Trophoblast cell (in vitro differentiated cells and primary cell): ENCODE measurements around the gene TEAD1.
A peak's percentile ranks its signal among the peaks of the same experiment; 100 is the strongest.

Source experiments
- DNase-seq, 2 donors: peaks; one replicate each; pipeline ENCODE4 v3.0.0-alpha.2; 2016
- H2AFZ ChIP-seq: 2 replicates; pipeline ENCODE4 v1.6.1; 2013; ENCODE audit warnings: low read length, moderate library complexity, mild to moderate bottlenecking; ENCODE audit not compliant: insufficient read depth, poor library complexity
- H2AK5ac ChIP-seq: 2 replicates; pipeline ENCODE4 v1.6.1; 2013; ENCODE audit warnings: mild to moderate bottlenecking, low read length
- H2BK120ac ChIP-seq: 2 replicates; pipeline ENCODE4 v1.6.1; 2013; ENCODE audit warnings: low read length, mild to moderate bottlenecking, moderate library complexity; ENCODE audit not compliant: insufficient read depth, poor library complexity
- H2BK12ac ChIP-seq: 2 replicates; pipeline ENCODE4 v1.6.1; 2013; ENCODE audit warnings: mild to moderate bottlenecking, low read length, moderate library complexity
- H2BK5ac ChIP-seq: 2 replicates; pipeline ENCODE4 v1.6.1; 2013; ENCODE audit warnings: low read length, low read depth, moderate library complexity, mild to moderate bottlenecking; ENCODE audit not compliant: poor library complexity
- H3K14ac ChIP-seq: 2 replicates; pipeline ENCODE4 v1.6.1; 2013; ENCODE audit warnings: mild to moderate bottlenecking, low read length
- H3K18ac ChIP-seq: 2 replicates; pipeline ENCODE4 v1.6.1; 2013; ENCODE audit warnings: mild to moderate bottlenecking, low read length
- H3K23ac ChIP-seq: 2 replicates; pipeline ENCODE4 v1.6.1; 2013; ENCODE audit warnings: low read length
- H3K27ac ChIP-seq: 2 replicates; pipeline ENCODE4 v1.5.1; 2013; ENCODE audit warnings: low read depth, mild to moderate bottlenecking, inconsistent platforms, low read length, moderate library complexity
- H3K27me3 ChIP-seq: 2 replicates; pipeline ENCODE4 v1.6.1; 2013; ENCODE audit warnings: inconsistent platforms, mild to moderate bottlenecking, low read length, moderate library complexity; ENCODE audit not compliant: insufficient read depth
- H3K36me3 ChIP-seq, 2 experiments: 1 replicate in 1 of 2; 2 replicates in 1 of 2; pipeline ENCODE4 v1.6.1; 2013; ENCODE audit warnings: low read length in 2 of 2, mild to moderate bottlenecking in 2 of 2, moderate library complexity in 1 of 2; ENCODE audit not compliant: insufficient read depth in 2 of 2, control insufficient read depth in 1 of 2
- H3K4ac ChIP-seq: 2 replicates; pipeline ENCODE4 v1.6.1; 2013; ENCODE audit warnings: low read depth, mild to moderate bottlenecking, low read length, moderate library complexity
- H3K4me1 ChIP-seq, 2 experiments: 1 replicate in 1 of 2; 2 replicates in 1 of 2; pipeline ENCODE4 v1.6.1; 2013; ENCODE audit warnings: low read length in 2 of 2, mild to moderate bottlenecking in 2 of 2, moderate library complexity in 1 of 2; ENCODE audit not compliant: insufficient read depth in 2 of 2, control insufficient read depth in 1 of 2
- H3K4me2 ChIP-seq: 2 replicates; pipeline ENCODE4 v1.6.1; 2013; ENCODE audit warnings: inconsistent platforms, mild to moderate bottlenecking, low read length, moderate library complexity
- H3K4me3 ChIP-seq: 2 replicates; pipeline ENCODE4 v1.5.1; 2013; ENCODE audit warnings: mild to moderate bottlenecking, low read depth, low read length, inconsistent platforms
- H3K79me1 ChIP-seq: one replicate; pipeline ENCODE4 v1.6.1; 2013; ENCODE audit warnings: low read length
- H3K79me2 ChIP-seq: 2 replicates; pipeline ENCODE4 v1.6.1; 2013; ENCODE audit warnings: low read length, mild to moderate bottlenecking; ENCODE audit not compliant: control insufficient read depth, insufficient read depth, poor library complexity
- H3K9ac ChIP-seq: 2 replicates; pipeline ENCODE4 v1.6.1; 2013; ENCODE audit warnings: mild to moderate bottlenecking, low read length
- H3K9me3 ChIP-seq: 2 replicates; pipeline ENCODE4 v1.6.1; 2013; ENCODE audit warnings: low read depth, mild to moderate bottlenecking, control low read depth, inconsistent platforms, low read length; ENCODE audit not compliant: insufficient read depth
- H4K12ac ChIP-seq: 2 replicates; pipeline ENCODE4 v1.6.1; 2013; ENCODE audit warnings: low read depth, mild to moderate bottlenecking, low read length, moderate library complexity
- H4K8ac ChIP-seq: 2 replicates; pipeline ENCODE4 v1.6.1; 2013; ENCODE audit warnings: low read depth, mild to moderate bottlenecking, low read length, moderate library complexity
- H4K91ac ChIP-seq: one replicate; pipeline ENCODE4 v1.6.1; 2013; ENCODE audit warnings: low read depth, mild to moderate bottlenecking, low read length, moderate library complexity
- WGBS: extraction: QIAGEN DNeasy Blood & Tissue Kit; methylation state at CpG from one replicate; pipeline ENCODE4 v1.1.7; 2013; ENCODE audit warnings: missing lambda C conversion rate; ENCODE audit not compliant: insufficient read length, insufficient coverage; ENCODE audit errors: extremely low coverage; 5-methylcytosine and 5-hydroxymethylcytosine counted together

Gene TEAD1

DNA sequence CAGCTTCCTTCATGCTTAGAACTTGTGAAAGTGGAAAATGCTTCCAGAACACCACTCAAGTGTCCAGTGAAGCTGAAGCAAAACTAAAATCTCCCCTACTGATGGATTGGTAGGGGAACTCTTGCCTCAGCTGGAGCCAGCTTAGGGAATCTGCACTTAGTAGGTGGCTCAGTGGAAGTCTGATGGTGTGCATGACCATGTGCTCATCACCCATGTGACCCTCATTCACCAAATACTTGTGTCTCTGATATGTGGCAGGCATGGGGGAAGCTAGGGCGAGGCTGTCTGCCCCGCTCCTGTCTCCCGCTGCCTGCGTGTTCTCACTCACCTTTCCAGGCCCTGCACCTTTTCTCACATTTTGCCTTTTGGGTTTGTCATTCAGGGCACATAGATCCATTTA is 7.2 kb downstream of the TEAD1 start:
- Histone ChIP-seq H4K91ac (peak overlapping the region; percentile 41), H3K79me1 (peaks cover 21% of the 10 kb centered on the region), H3K4me3 (no peak overlapping the region), H2BK5ac (no peak overlapping the region), H4K8ac (no peak overlapping the region), H3K18ac (peak overlapping the region; percentile 0), H2BK120ac (no peak overlapping the region), H3K27ac (peak overlapping the region; percentile 24), H3K4me1 (peaks cover 34 to 42% of the 10 kb centered on the region in 2 experiments), H3K14ac (peak overlapping the region; percentile 33), H3K79me2 (peaks cover 33% of the 10 kb centered on the region), H3K9me3 (no peaks in the 10 kb centered on the region), H4K12ac (no peak overlapping the region), H3K9ac (no peak overlapping the region), H3K4me2 (no peak overlapping the region), H2AFZ (no peak overlapping the region), H3K27me3 (no peaks in the 10 kb centered on the region), H2BK12ac (peak overlapping the region; percentile 5), H2AK5ac (peak overlapping the region; percentile 6), H3K36me3 (peaks cover 3 to 10% of the 10 kb centered on the region in 2 experiments), H3K23ac (no peak overlapping the region), H3K4ac (peak overlapping the region; percentile 61)
- DNase-seq = peak in 1 of 2 donors; percentile 32
- WGBS = no CpG with 5 or more reads among the region's 4 CpGs

DNA sequence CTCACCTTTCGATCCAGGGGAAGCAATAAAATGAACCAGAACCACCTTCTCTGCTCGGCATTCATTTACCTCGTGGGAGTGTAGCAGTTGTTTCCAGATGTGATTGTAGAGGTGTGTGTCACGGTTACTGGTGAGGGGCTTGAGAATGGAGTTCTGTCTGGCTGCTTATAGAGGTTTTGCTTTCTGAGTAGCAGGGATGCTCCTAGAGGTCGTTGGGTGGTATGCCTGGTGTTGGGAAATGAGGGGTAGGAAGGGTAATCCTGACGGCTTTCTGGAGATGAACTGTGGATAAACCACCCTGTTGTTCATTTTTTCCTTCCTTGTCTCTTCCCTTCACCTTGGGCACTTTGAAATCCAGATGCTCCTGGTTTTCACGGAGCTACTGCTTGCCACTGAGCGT is 8.1 kb downstream of the TEAD1 start:
- no peak overlapping the region for H3K9ac ChIP-seq
- DNase-seq = peak in 1 of 2 donors; percentile 51
- H2BK12ac ChIP-seq = peak overlapping the region; percentile 56
- peak overlapping the region; percentile 39 for H2AFZ ChIP-seq
- H3K79me1 ChIP-seq = peaks cover 23% of the 10 kb centered on the region
- H3K9me3 ChIP-seq = no peaks in the 10 kb centered on the region
- no peaks in the 10 kb centered on the region for H3K27me3 ChIP-seq
- no peak overlapping the region for H4K8ac ChIP-seq
- H3K4ac ChIP-seq = peak overlapping the region; percentile 93
- H3K4me1 ChIP-seq = peaks cover 37 to 47% of the 10 kb centered on the region in 2 experiments
- no peak overlapping the region for H4K12ac ChIP-seq
- peak overlapping the region; percentile 52 for H3K14ac ChIP-seq
- H2AK5ac ChIP-seq = peak overlapping the region; percentile 49
- no peak overlapping the region for H3K4me2 ChIP-seq
- no peak overlapping the region for H3K23ac ChIP-seq
- peak overlapping the region; percentile 42 for H4K91ac ChIP-seq
- peak overlapping the region; percentile 53 for H3K18ac ChIP-seq
- H3K27ac ChIP-seq = peak overlapping the region; percentile 60
- no peak overlapping the region for H3K4me3 ChIP-seq
- H2BK5ac ChIP-seq = peak overlapping the region; percentile 60
- peaks cover 32% of the 10 kb centered on the region for H3K79me2 ChIP-seq
- peak overlapping the region; percentile 49 for H2BK120ac ChIP-seq
- WGBS = no CpG with 5 or more reads among the region's 8 CpGs
- H3K36me3 ChIP-seq = peaks cover 3 to 10% of the 10 kb centered on the region in 2 experiments

GRCh38 chr11:12682737-12683500 is 8.7 kb downstream of the TEAD1 start:
- Histone ChIP-seq H4K91ac (peak overlapping the region; percentile 42), H2BK12ac (no peak overlapping the region), H3K9ac (no peak overlapping the region), H3K4me3 (no peak overlapping the region), H3K27ac (peak overlapping the region; percentile 66), H3K4me2 (no peak overlapping the region), H3K18ac (no peak overlapping the region), H4K12ac (no peak overlapping the region), H3K14ac (peak overlapping the region; percentile 58), H2AK5ac (no peak overlapping the region), H3K36me3 (peaks cover 3 to 10% of the 10 kb centered on the region in 2 experiments), H2AFZ (no peak overlapping the region), H3K79me2 (peaks cover 34% of the 10 kb centered on the region), H2BK120ac (peak overlapping the region; percentile 69), H3K9me3 (no peaks in the 10 kb centered on the region), H3K79me1 (peaks cover 29% of the 10 kb centered on the region), H2BK5ac (peak overlapping the region; percentile 78), H4K8ac (peak overlapping the region; percentile 71), H3K4me1 (peaks cover 40 to 53% of the 10 kb centered on the region in 2 experiments), H3K27me3 (no peaks in the 10 kb centered on the region), H3K4ac (peak overlapping the region; percentile 100), H3K23ac (no peak overlapping the region)
- whole genome bisulfite sequencing = no CpG with 5 or more reads among the region's 10 CpGs
- DNase-seq = peak; percentile 89 to 96

- H4K91ac ChIP-seq = peak overlapping the region; percentile 25
- WGBS = no CpG with 5 or more reads among the region's 5 CpGs
Observed at GRCh38 chr11:12683874-12684273, 9.7 kb downstream of the TEAD1 start.

More at GRCh38 chr11:12683874-12684273, 9.7 kb downstream of the TEAD1 start:
- H2BK120ac ChIP-seq = peak overlapping the region; percentile 12
- H3K4ac ChIP-seq = peak overlapping the region; percentile 100
- no peak overlapping the region for H4K12ac ChIP-seq
- peaks cover 37% of the 10 kb centered on the region for H3K79me1 ChIP-seq
- no peak overlapping the region for H2BK12ac ChIP-seq
- H3K9ac ChIP-seq = no peak overlapping the region
- peak overlapping the region; percentile 20 for H4K8ac ChIP-seq
- H3K14ac ChIP-seq = no peak overlapping the region
- no peak overlapping the region for H2AK5ac ChIP-seq
- H3K36me3 ChIP-seq = peaks cover 3 to 10% of the 10 kb centered on the region in 2 experiments
- no peak overlapping the region for H3K4me3 ChIP-seq
- peak; percentile 70 to 90 for DNase-seq
- H2BK5ac ChIP-seq = peak overlapping the region; percentile 78
- H3K9me3 ChIP-seq = no peaks in the 10 kb centered on the region
- peaks cover 40% of the 10 kb centered on the region for H3K79me2 ChIP-seq
- H3K4me1 ChIP-seq = peaks cover 49 to 59% of the 10 kb centered on the region in 2 experiments
- H3K27me3 ChIP-seq = no peaks in the 10 kb centered on the region
- no peak overlapping the region for H3K23ac ChIP-seq
- no peak overlapping the region for H3K18ac ChIP-seq
- peak overlapping the region; percentile 71 for H3K27ac ChIP-seq
- no peak overlapping the region for H3K4me2 ChIP-seq
- H2AFZ ChIP-seq = no peak overlapping the region
